B cell (primary cell): ENCODE results near the gene SCYGR1.

Source experiments
- CTCF ChIP-seq: fragments of 200-600 bp; IDR thresholded peaks from one replicate; pipeline ENCODE4 v1.8.0; 2022; ENCODE audit warnings: antibody characterized with exemption, mild to moderate bottlenecking
- EZH2 ChIP-seq: IDR thresholded peaks from 2 replicates; pipeline ENCODE4 v1.6.1; 2012; ENCODE audit warnings: borderline replicate concordance, low read depth, mild to moderate bottlenecking, moderate library complexity, low read length; ENCODE audit not compliant: insufficient read depth, poor library complexity, severe bottlenecking

- TF ChIP-seq EZH2 (no peak), CTCF (no peak)
These were observed 46.2 kb downstream of the SCYGR1 start for GRCh38 chr2:227341553-227341952.
